ENCODE data around the gene POGLUT3. TPM values are rescaled to one million over a fixed set of nuclear protein-coding genes. Genes with fewer than 3 reads are reported as not detected.
A peak's percentile ranks its signal among the peaks of the same experiment; 100 is the strongest.

POGLUT3 gene
- total and polyA plus RNA-seq, 9 of the 15 experiments (the other 6 are each of a cell fraction or from before 2014, with no cell fraction given): 4.6 to 29.7 (median 17.8) TPM

GRCh38 chr11:108467091-108467823 lies 30.9 kb downstream of the POGLUT3 start, which contains the start of gene C11orf65 (continued):
- TF ChIP-seq FOSL1 (tag; conservative IDR thresholded peaks at IDR 0.05) (peak; percentile 28; the same call in 1 of the 2 replicates), PKNOX1 (IDR thresholded peaks at IDR 0.05) (0 out of 2 replicates have a peak, but pooled peaks have one; percentile 9), PRDM10 (IDR thresholded peaks at IDR 0.05; ENCODE audit: partially characterized antibody) (peak; percentile 40), CBX5 (IDR thresholded peaks at IDR 0.05; ENCODE audit: borderline replicate concordance, low read depth) (0 out of 2 replicates have a peak, but pooled peaks have one; percentile 29), ZNF253 (CRISPR knock-in tag; conservative IDR thresholded peaks at IDR 0.05) (no peak), SMAD4 (CRISPR knock-in tag; conservative IDR thresholded peaks at IDR 0.05) (no peak), NFIC (IDR thresholded peaks at IDR 0.05) (no peak; the same call in 1 of the 2 replicates), GABPB2 (CRISPR knock-in tag; conservative IDR thresholded peaks at IDR 0.05) (no peak), STAG1 (CRISPR knock-in tag; IDR thresholded peaks at IDR 0.05; ENCODE audit: borderline replicate concordance) (no peak), CCNT2 (IDR thresholded peaks at IDR 0.05; ENCODE audit: borderline replicate concordance, extremely low read depth, insufficient read length, low read depth, low read length) (peak; percentile 33), NR1H2 (CRISPR knock-in tag; IDR thresholded peaks at IDR 0.05) (peak; percentile 79; the same call in 1 of the 2 replicates), CTBP1 (IDR thresholded peaks at IDR 0.05; ENCODE audit: borderline replicate concordance) (0 out of 2 replicates have a peak, but pooled peaks have one; percentile 67), KDM5B (IDR thresholded peaks at IDR 0.05; ENCODE audit: insufficient replicate concordance, low read depth, low read length) (peak; percentile 97), CHD4 (IDR thresholded peaks at IDR 0.05; ENCODE audit: insufficient read depth, insufficient replicate concordance, low read depth, low read length, poor library complexity, severe bottlenecking) (no peak), MECOM (CRISPR knock-in tag; IDR thresholded peaks at IDR 0.05) (no peak), NCOA1 (IDR thresholded peaks at IDR 0.05; ENCODE audit: low read depth) (no peak; the same call in 1 of the 2 replicates), ZKSCAN8 (CRISPR knock-in tag; IDR thresholded peaks at IDR 0.05) (no peak; the same call in 1 of the 2 replicates), TBL1XR1 (IDR thresholded peaks at IDR 0.05; ENCODE audit: low read length in 2 of 2) (0 out of 4 replicates have a peak, but pooled peaks of 1 of the 2 experiments have one; percentile 40), PBX2 (CRISPR knock-in tag; IDR thresholded peaks at IDR 0.05; ENCODE audit: low read depth) (no peak), PBX2 (tag; conservative IDR thresholded peaks at IDR 0.05; ENCODE audit: low read depth) (no peak)

All from K562 (cell line).